HG03135 (cell line): Measurements from ENCODE around the gene ZNF57.
"Not testable (repeated sequence)": the region's sequence is repeated elsewhere in the genome, so short reads cannot be mapped to it uniquely, and the experiment has no call there.

Experiments used
- ATAC-seq: cut with Tn5 transposase; IDR thresholded peaks from one replicate; pipeline ENCODE4 v1.9.1; 2021; ENCODE audit warnings: mild to moderate bottlenecking, moderate library complexity; ENCODE audit not compliant: unreplicated experiment

Gene ZNF57

DNA sequence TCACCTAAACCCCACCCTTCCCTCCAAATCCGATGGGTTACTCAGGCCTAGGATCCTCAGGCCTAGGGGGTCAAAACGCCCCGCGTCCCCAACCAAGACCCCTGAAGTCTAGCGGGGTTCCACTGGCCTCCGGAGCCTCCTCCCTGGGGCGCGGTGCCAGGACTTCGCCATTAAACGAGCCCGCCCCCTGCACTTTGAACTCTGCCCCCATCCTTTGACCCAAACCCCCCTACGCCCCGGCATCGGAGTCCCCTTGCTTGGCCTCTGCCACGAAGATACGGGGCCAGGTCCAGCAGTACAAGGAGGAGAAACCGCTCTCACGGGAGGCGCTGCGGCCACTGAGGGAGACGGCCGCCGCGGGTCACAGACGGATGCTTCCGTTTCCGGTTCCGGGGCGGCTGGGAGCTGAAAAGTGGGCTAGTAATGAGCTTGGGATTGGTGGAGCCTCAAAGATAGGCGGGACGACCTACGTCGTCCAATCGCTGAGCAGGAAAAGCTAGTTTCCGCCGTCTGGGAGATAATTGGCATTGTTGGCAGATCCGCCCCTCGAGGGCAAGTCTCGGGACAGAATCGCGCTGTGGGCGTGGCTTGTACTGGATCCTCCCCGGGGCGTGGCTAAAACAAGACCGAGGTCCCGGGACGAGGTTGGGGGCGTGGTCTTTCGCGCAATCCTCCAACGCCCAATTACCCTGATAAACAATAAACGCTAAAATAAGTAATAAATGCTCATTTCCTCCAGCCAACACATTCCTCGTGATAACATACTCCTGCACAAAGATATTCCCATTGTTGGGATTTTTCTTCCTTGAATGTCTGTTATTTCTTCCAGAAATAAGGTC lies 49.8 kb downstream of the ZNF57 start:
- peak; percentile 92 for ATAC-seq

DNA sequence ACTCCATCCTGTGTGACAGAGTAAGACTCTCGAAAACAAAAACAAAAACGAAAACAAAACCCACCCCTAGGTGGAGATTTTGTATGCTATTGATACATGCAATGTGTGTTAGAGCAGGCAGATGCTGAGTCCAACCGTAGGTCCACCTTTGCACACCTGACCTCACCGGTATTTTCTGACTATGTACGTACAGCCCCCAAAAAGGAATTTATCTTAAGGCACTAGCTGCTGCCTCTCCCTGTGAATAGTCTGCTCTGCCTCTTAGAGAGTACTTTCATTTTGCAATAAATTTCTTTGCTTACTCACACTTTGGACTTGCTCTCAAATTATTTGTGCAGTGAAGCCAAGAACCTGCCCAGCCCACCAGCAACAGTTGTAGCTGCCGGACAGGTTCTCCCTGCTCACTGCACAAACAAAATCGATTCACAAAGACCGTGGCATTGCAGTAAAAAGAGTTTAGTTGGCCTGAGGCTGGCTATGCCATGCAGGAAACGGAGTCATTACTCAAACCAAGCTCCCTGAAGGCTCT lies 52.3 kb downstream of the ZNF57 start:
- ATAC-seq: no peak

DNA sequence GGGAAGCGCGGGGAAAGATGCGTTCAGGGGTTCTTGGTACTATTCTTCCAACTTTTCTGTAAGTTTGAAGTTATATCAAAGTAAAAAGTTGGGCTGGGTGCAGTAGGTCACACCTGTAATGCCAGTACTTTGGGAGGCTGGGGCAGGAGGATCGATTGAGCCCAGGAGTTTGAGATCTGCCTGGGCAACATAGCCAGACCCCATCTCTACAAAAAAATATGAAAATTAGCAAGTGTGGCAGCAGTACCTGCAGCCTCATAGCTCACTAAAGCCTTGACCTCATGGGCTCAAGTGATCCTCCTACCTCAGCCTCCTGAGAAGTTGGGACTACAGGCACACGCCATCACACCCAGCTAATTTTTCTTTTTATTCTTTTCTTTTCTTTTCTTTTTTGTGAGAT lies 56.4 kb downstream of the ZNF57 start:
- ATAC-seq: no peak

DNA sequence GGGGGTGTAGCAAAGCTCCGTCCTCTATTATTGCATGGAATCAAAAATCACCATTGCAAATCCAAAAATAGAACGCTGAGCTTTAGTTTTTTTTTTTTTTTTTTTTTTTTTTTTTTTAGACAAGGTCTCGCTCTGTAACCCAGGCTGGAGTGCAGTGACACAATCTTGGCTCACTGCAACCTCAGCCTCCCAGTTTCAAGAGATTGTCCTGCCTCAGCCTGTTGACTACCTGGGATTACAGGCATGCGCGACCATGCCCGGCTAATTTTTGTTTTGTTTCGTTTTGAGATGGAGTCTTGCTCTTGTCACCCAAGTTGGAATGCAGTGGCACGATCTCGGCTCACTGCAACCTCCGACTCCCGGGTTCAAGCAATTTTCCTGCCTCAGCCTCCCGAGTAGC lies 59.4 kb downstream of the ZNF57 start:
- no peak for ATAC-seq

DNA sequence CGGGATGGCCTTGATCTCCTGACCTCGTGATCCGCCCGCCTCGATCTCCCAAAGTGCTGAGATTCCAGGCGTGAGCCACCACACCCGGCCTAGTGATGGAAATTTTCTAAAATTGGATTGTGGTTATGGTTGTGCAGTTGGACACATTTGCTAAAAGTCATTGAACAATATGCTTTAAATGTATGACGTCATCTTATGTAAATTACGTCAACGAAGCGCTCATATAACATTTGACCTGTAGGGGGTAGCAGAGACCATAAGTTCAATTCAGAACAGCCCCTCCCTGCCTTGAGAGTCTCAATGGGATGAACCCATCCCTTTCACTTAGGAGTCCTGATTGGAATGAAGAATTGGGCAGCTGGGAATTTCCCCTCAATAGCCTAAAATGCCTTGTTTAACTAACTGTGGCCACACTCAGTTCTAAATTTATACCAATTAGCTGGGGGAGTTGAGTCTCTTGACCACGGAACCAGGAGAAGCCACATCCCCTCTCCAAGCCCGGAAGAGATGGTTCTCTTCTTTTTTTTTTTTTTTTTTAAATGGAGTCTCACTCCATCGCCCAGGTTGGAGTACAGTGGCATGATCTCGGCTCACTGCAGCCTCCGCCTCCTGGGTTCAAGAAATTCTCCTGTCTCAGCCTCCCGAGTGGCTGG lies 61.4 kb downstream of the ZNF57 start:
- ATAC-seq: no peak

DNA sequence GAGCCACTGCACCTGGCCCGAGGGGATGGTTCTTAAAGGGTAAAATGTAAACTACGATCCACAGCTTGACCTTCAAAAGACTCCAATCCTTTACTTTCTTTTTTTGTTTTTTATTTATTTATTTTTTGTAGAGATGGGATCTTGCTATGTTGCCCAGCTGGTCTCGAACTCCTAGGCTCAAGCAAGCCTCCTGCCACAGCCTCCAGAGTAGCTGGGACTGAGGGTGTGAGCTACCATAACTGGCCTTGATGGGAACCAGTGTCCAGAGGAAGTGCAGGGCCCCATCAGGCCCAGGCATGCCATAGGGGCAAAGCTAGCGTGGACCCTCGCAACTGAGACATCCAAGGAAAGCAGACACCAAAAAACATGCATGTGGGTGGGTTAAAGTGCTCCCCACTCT lies 62.4 kb downstream of the ZNF57 start:
- no peak for ATAC-seq

DNA sequence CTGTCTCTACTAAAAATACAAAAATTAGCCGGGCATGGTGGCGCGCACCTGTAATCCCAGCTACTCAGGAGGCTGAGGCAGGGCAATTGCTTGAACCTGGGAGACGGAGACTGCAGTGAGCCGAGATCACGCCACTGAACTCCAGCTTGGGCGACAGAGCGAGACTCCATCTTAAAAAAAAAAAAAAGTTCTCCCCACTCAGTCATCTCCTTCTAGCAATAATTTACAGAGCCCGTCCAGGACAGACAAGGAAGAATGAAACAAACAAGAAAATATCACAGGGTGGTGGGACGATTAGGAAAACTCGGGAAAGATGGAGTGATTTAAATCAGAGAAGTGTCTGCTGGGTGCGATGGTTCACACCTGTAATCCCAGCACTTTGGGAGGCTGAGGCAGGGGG lies 62.9 kb downstream of the ZNF57 start:
- ATAC-seq: not testable (repeated sequence)

DNA sequence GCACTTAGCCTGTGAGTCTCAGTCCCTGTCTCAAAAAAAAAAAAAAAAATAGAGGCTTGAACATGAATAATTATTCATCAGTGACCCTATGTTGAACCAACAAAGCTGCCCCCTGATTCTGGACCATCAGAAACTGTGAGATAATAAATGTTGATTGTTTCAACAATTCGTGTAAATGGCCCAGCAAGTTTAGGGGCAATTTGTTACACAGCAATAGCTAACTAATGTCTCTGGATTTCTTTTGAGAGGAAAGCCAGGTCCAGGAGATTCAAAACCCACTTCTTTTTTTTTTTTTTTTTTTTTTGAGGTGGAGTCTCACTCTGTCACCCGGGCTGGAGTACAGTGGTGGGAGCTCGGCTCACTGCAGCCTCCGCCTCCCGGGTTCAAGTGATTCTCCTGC lies 64.1 kb downstream of the ZNF57 start:
- ATAC-seq: no peak

DNA sequence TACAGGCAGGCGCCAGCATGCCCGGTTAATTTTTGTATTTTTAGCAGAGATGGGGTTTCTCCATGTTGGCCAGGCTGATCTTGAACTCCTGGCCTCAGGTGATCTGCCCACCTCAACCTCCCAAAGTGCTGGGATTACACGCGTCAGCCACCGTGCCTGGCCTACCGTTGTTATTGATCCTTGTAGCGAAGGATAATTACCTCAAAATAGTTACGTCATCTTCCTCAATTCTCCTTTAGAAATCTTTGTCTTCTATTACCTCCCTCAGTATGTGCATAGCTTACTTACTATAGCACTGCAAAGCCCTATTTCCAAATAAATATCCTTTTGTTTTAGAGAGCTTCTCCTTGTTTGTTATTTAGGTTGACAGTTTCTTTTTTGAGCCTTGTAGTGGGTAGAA lies 67.2 kb downstream of the ZNF57 start:
- no peak for ATAC-seq
